HEK293T (cell line): ENCODE measurements around the gene AQP2.

Experiments used
- BHLHE40 ChIP-seq: fragments of 450-650 bp; IDR thresholded peaks from 2 replicates; pipeline ENCODE4 v1.6.1; 2016; ENCODE audit warnings: mild to moderate bottlenecking, moderate library complexity, borderline replicate concordance
- FOXA1 ChIP-seq: fragments of 450-650 bp; IDR thresholded peaks from 2 replicates; pipeline ENCODE4 v1.6.1; 2016; ENCODE audit warnings: mild to moderate bottlenecking
- FOXK2 ChIP-seq: fragments of 450-650 bp; IDR thresholded peaks from 2 replicates; pipeline ENCODE4 v1.6.1; 2016; ENCODE audit warnings: mild to moderate bottlenecking
- FOXM1 ChIP-seq: fragments of 450-650 bp; IDR thresholded peaks from 2 replicates; pipeline ENCODE4 v1.6.1; 2017; ENCODE audit warnings: mild to moderate bottlenecking, borderline replicate concordance
- HDGF ChIP-seq: fragments of 450-650 bp; IDR thresholded peaks from 2 replicates; pipeline ENCODE4 v1.6.1; 2017; ENCODE audit warnings: antibody characterized with exemption, borderline replicate concordance
- L3MBTL2 ChIP-seq: fragments of 450-650 bp; conservative IDR thresholded peaks from 2 replicates; pipeline ENCODE4 v1.6.1; 2016; ENCODE audit warnings: mild to moderate bottlenecking
- LEF1 ChIP-seq: fragments of 450-650 bp; IDR thresholded peaks from 2 replicates; pipeline ENCODE4 v1.6.1; 2017; ENCODE audit warnings: mild to moderate bottlenecking, borderline replicate concordance
- NFRKB ChIP-seq: fragments of 450-650 bp; IDR thresholded peaks from 2 replicates; pipeline ENCODE4 v1.6.1; 2016; ENCODE audit warnings: mild to moderate bottlenecking, moderate library complexity
- PKNOX1 ChIP-seq: fragments of 450-650 bp; IDR thresholded peaks from 2 replicates; pipeline ENCODE4 v1.6.1; 2016
- SP1 ChIP-seq: fragments of 450-650 bp; IDR thresholded peaks from 2 replicates; pipeline ENCODE4 v1.6.1; 2017
- SUZ12 ChIP-seq: fragments of 450-650 bp; IDR thresholded peaks from 2 replicates; pipeline ENCODE4 v1.6.1; 2016; ENCODE audit warnings: mild to moderate bottlenecking
- ZNF384 ChIP-seq: fragments of 450-650 bp; IDR thresholded peaks from 2 replicates; pipeline ENCODE4 v1.6.1; 2016

DNA sequence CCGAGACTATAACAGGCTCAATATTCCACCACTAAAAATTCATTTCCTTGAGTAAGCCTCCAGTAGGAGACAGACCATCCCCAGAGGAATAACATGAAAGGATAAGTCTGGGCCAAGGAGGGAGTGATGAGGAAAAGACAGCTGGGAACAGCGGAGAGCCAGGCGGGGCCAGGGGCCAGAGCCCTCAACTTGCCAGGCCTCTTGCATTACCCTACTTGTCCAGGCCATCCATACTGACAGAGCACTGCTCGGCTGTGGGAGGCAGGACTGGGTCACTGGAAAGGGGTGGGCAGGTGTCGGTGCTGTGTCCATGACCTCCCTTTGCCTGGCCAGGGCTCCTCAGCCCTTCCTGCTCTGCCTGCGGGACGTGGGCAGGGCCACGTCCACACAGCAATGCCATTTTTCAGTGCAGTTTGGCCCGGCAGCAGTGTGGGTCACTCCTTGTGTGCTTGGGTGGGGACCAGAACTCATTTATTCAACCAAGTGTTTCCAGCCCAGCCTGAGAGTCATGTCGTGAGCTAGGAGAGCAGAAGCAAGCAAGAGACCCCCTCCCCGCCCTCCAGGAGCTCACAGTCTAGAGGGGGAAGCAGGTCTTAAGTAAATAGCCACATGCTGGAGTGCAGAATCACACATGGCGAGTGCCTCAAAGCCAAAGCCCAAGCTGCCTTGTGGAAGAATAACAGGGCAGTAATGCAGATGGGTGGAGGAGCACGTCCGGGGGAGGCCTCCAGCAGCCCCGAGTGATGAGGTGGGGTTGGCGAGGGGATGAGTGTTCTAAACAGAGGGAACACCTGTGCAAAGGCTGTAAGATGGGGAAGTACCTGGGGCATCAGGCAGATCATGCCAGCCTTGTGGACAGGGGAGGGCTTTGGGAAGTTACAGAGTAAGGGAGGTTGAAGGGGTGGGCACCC lies 37.9 kb upstream of the AQP2 start:
- TF ChIP-seq FOXM1 (no peak), L3MBTL2 (no peak), SUZ12 (no peak), FOXK2 (no peak), ZNF384 (no peak), NFRKB (no peak), SP1 (no peak), BHLHE40 (no peak), LEF1 (no peak), FOXA1 (no peak), PKNOX1 (no peak), HDGF (no peak)
